GM18507 (cell line): Measurements from ENCODE around the gene CHRNA4.
"Not testable (repeated sequence)": the region's sequence is repeated elsewhere in the genome, so short reads cannot be mapped to it uniquely, and the experiment has no call there.

Experiments
- DNase-seq: peaks from one replicate; pipeline ENCODE4 v3.0.0; 2011; ENCODE audit warnings: low read depth; ENCODE audit not compliant: insufficient read length; ENCODE audit errors: extremely low spot score
- FAIRE-seq: peaks from 2 replicates; lab custom pipeline; 2011; peaks lifted over from hg19 to GRCh38; lab: Jason Lieb, UNC

CHRNA4 gene

GRCh38 chr20:63315731-63316491 is 45.2 kb downstream of the CHRNA4 start:
- DNase-seq: no peak
- no peak for FAIRE-seq

DNA sequence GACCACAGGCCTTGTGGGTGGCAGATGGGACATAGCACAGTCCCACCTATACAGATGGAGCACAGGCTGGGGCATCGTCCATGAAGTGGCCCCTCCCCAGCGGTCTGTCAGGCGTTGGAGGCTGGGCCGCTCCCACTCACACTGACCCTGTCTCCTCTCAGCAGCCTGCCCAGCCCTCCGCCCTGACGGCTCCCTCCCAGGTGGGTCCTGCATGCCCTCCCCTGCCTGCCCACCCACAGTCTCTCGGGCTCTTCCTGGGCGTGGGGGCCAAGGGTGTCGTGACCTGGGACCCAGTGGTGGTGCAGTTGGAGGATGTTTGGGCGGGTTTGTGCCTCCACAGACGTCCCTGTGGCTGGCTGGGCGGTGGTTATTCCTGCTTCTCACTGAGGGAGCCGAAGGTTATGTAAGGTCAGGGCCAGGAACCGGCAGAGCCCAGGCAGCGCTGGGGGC is 45.9 kb downstream of the CHRNA4 start:
- DNase-seq (no peak), FAIRE-seq (no peak)

DNA sequence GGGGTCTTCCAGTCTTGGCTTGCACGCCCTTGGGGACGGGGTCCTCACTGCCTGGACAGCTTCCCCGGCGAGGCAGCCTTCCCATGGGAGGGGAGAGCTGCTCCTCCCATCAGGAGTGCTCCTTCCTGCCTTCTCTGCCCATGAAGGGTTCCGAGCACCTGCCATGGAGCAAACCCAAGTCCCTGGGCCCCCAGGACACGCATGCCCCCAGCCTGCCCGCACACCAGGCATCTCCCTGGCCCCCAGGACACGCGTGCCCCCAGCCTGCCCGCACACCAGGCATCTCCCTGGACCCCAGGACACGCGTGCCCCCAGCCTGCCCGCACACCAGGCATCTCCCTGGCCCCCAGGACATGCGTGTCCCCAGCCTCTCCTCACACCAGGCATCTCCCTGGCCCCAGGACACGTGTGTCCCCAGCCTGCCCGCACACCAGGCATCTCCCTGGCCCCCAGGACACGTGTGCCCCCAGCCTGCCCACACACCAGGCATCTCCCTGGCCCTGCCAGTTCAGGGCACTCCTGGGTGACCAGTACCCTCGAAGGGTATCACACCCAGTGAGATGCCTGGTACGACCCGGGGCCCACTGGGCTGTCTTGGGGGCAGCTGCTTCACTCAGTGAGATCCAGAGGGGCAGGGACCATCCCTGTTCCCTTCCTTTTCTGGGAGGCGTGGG is 46.4 kb downstream of the CHRNA4 start:
- no peak for FAIRE-seq
- DNase-seq: no peak

GRCh38 chr20:63314015-63314471 is 47.1 kb downstream of the CHRNA4 start:
- DNase-seq: no peak

GRCh38 chr20:63313349-63314014 is 47.7 kb downstream of the CHRNA4 start:
- FAIRE-seq (no peak), DNase-seq (no peak)

More at GRCh38 chr20:63314015-63314471, 47.1 kb downstream of the CHRNA4 start:
- no peak for FAIRE-seq

- no peak for FAIRE-seq
These were observed 48.3 kb downstream of the CHRNA4 start for GRCh38 chr20:63312690-63313348.

DNA sequence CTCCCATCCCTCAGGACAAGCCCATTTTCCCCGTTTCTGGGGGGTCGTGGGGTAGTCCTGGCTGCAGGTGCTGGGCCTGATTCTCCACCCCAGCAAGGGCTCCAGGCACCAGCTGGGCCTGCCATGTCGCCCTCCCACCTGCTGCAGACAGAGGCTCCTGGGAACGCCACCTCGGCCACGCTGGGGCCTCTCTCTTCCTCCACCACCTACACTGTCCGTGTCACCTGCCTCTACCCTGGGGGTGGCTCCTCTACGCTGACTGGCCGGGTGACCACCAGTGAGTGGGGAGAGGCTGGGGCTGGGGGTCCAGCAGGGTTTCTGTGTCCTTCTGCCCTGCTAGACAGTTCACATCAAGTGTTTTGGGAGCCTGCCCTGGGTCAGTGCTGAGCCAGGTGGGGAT is 48.9 kb downstream of the CHRNA4 start:
- FAIRE-seq: no peak
- no peak for DNase-seq

More at GRCh38 chr20:63312690-63313348, 48.3 kb downstream of the CHRNA4 start:
- no peak for DNase-seq

GRCh38 chr20:63311833-63312243 is 49.3 kb downstream of the CHRNA4 start:
- DNase-seq (no peak), FAIRE-seq (no peak)

GRCh38 chr20:63311186-63311832 is 49.8 kb downstream of the CHRNA4 start:
- DNase-seq: no peak
- no peak for FAIRE-seq

DNA sequence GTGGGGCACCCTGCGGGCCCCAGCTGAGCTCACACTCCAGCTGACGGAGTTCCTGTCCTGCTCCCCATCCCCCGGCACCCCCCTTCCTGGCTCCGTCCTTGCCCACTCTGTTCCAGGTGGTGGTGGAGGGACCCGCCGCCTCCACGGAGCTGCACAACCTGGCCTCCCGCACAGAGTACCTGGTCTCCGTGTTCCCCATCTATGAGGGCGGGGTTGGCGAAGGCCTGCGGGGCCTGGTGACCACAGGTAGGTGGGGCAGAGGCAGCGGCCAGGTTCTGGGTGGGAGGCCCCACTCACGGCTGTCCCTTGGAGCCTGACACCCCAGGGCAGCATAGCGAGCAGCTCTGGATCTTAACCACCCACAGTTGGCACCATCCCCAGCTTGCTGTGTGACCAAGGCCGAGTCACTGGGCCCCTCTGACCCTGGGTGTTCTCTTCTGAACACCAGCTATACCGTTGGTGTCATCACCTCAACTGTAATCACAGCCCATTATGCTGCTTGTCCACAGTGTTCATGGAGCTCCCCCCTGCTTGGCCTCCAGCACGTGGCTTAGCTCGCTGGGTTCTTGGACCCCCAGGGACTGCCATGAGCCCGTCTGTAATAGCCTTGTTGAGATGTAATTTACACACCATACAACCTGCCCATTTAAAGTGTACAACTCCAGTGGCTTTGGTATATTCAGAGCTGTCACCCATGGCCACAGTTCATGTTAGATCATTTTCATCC is 50.7 kb downstream of the CHRNA4 start:
- FAIRE-seq (no peak), DNase-seq (no peak)

- DNase-seq (no peak), FAIRE-seq (no peak)
These were observed 51.7 kb downstream of the CHRNA4 start for GRCh38 chr20:63309261-63310071.

DNA sequence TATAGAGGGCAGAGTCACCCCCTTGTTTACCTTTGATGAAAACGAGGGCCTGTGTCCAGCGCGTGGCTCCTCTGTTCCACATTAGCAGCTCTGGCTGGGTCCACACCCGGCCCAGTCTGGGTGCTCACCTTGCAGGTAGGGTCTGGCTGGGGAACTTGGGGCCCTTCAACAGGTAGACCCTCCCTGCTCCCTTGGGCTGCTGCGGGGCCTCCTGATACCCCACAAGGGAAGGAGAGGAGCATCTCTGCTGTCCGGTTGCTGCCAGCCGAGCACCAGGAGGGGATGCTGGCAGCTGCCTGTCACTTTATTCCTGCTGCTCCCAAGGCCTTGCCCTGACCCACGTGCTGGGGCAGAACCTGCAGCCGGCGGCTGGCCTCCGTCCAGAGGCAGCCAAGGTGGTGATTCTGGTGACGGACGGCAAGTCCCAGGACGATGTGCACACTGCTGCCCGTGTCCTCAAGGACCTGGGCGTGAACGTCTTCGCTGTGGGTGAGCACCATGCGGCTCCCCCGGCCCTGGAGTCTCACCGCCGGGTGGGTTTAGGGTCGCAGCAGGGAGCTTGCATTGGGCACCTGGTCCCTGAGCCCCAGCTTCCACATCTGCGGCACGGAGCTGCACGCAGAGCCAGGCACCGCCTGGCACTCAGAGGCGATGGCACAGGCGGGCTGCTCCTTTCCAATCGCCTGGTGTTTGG is 52.8 kb downstream of the CHRNA4 start:
- DNase-seq (no peak), FAIRE-seq (no peak)

DNA sequence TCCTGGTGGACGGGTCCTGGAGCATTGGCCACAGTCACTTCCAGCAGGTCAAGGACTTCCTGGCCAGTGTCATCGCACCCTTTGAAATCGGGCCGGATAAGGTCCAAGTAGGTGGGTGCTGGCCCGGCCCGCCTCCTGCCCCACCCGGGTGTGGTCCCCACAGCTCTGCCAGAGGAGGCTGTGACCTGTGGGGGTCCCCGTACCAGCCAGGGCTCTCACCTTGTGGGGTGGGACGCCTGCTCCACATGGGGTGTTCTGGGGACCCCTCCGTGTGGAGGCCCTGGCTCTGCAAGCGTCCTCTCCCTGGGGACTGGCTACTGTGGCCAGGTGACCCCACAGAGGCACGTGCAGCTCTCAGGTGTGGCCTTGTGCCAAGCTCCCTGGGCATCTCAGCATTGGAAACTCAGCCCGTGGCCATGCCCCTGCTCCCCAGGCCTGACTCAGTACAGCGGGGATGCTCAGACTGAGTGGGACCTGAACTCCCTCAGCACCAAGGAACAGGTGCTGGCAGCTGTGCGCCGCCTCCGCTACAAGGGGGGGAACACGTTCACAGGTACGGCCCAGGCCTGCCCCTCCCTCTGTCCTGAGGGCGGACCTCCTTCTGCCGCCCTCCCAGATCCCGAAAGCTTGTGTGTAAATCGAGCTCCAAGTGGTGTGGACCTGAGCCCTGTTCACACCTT is 53.5 kb downstream of the CHRNA4 start:
- DNase-seq (no peak), FAIRE-seq (no peak)

DNA sequence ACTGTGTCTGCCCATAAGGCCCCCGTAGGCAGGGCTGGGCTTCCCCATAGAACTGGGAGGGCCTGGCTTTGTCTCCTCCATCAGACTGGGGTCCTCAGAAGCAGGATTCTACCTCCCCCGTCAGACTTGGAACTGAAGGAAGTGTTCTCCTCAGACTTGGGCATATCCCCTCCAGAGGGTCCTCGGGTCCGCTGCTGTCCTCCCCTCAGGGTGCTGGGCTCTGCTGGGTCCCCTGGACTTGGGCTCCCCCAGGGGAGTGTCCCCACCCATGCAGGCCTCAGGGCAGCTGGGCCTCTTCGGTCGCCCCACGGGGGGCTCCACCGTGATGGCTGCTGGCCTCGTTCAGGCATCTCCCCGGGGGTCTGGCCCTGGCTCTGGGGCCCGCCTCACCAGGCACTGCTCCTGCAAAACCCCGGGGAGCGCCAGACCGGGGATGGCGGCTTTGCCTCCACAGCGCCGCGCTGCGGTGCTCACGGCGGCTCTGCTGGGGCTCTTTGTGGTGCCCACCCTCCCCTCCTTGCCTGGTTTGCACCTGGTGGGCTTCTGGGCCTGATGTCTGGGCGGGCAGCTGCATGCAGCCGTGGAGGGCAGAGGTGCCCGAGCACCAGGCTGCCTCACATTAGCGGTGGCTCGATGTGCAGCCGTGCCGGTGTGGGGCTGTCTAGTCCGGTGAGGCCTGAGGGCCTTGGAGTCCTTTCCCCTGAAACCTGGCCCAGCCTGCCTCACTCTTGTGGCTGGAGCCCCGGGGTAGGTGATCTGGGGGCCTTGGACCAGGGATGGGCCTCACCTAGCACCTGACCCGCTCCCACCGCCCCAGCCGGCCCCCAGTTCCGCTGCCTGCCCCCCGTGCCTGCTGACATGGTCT is 54.2 kb downstream of the CHRNA4 start:
- DNase-seq: no peak
- FAIRE-seq: no peak

DNA sequence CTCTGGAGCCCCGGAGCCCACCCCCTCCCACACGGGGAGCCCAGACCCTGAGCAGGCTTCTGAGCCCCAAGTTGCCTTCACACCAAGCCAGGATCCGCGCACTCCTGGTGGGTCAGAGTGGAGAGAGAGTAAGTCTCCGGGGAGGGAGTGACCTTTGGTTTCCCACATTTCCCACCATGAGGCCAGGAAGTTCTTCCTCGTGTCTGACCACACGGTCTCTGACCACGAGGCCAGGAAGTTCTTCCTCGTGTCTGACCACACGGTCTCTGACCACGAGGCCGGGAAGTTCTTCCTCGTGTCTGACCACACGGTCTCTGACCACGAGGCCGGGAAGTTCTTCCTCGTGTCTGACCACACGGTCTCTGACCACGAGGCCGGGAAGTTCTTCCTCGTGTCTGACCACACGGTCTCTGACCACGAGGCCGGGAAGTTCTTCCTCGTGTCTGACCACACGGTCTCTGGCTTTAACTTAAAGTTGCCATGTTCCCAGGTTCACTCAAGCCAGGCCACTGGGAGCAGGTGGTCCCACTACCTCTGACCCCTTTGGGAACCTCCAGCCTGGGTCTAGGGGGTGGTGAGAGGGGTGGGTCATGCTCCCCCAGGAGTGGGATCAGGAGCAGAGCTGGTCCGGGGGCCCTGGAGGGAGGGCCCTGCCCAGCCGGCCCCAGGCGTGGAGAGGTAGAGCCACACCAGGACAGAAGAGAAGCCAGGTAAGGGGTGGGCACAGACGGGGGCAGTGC is 55.0 kb downstream of the CHRNA4 start:
- DNase-seq, FAIRE-seq: not testable (repeated sequence)
